ENCODE data around the gene C9orf85.
"Not testable (repeated sequence)": the region's sequence is repeated elsewhere in the genome, so short reads cannot be mapped to it uniquely, and the experiment has no call there.

The C9orf85 gene

GRCh38 chr9:71984831-71985281, 73.4 kb downstream of the C9orf85 start:
- H3K4me3 ChIP-seq (ENCODE audit: low read length): no peak overlapping the region
- DNase-seq (ENCODE audit: low read depth, low spot score): no peak

- DNase-seq (ENCODE audit: low read depth, low spot score): no peak
- H3K4me3 ChIP-seq (ENCODE audit: low read length): no peak overlapping the region
Measured at GRCh38 chr9:71985297-71985911, 74.0 kb downstream of the C9orf85 start.

- no peak overlapping the region for H3K4me3 ChIP-seq (ENCODE audit: low read length)
- no peak for DNase-seq (ENCODE audit: low read depth, low spot score)
Measured at GRCh38 chr9:71986900-71987299, 75.5 kb downstream of the C9orf85 start.

- no peak for DNase-seq (ENCODE audit: low read depth, low spot score)
- no peak overlapping the region for H3K4me3 ChIP-seq (ENCODE audit: low read length)
Measured at GRCh38 chr9:71987471-71988371, 76.3 kb downstream of the C9orf85 start.

- peak; percentile 53 for DNase-seq (ENCODE audit: low read depth, low spot score)
- H3K4me3 ChIP-seq (ENCODE audit: low read length): no peak overlapping the region
Measured at GRCh38 chr9:71990466-71990865, 79.0 kb downstream of the C9orf85 start.

GRCh38 chr9:72005451-72005850, 94.0 kb downstream of the C9orf85 start:
- DNase-seq (ENCODE audit: low read depth, low spot score): no peak
- H3K4me3 ChIP-seq (ENCODE audit: low read length): no peak overlapping the region

GRCh38 chr9:72006501-72006900, 95.1 kb downstream of the C9orf85 start:
- H3K4me3 ChIP-seq (ENCODE audit: low read length): no peak overlapping the region
- DNase-seq (ENCODE audit: low read depth, low spot score): no peak

GRCh38 chr9:72007726-72008125, 96.3 kb downstream of the C9orf85 start:
- not testable (repeated sequence) for H3K4me3 ChIP-seq (ENCODE audit: low read length); DNase-seq (ENCODE audit: low read depth, low spot score)

GRCh38 chr9:72012646-72013045, 101.2 kb downstream of the C9orf85 start:
- H3K4me3 ChIP-seq (ENCODE audit: low read length): no peak overlapping the region
- no peak for DNase-seq (ENCODE audit: low read depth, low spot score)

GRCh38 chr9:72013292-72013760, 101.9 kb downstream of the C9orf85 start:
- no peak overlapping the region for H3K4me3 ChIP-seq (ENCODE audit: low read length)
- peak; percentile 16 for DNase-seq (ENCODE audit: low read depth, low spot score)

GRCh38 chr9:72022841-72023240, 111.4 kb downstream of the C9orf85 start:
- no peak overlapping the region for H3K4me3 ChIP-seq (ENCODE audit: low read length)
- no peak for DNase-seq (ENCODE audit: low read depth, low spot score)

Data from Jurkat, Clone E6-1 (cell line).